Sigmoid colon (tissue), 4 donors: Measurements from ENCODE around the gene RBKS.

Experiments
- POLR2A ChIP-seq, 2 donors: fragments of 450-650 bp; IDR thresholded peaks; one replicate each; pipeline ENCODE4 v1.6.1; 2016; ENCODE audit warnings: antibody characterized with exemption in 2 of 2, mild to moderate bottlenecking in 2 of 2, moderate library complexity in 2 of 2
- POLR2AphosphoS5 ChIP-seq, 4 donors: sonication (generic); formaldehyde crosslinking; IDR thresholded peaks; one replicate each; pipeline ENCODE4 v1.6.1; 2017; ENCODE audit warnings: antibody characterized with exemption in 4 of 4
- TF ChIP-seq, protein P1 (sequence below), 4 experiments: fragments of 450-650 bp in 3 of 4; fragments of 200-600 bp in 1 of 4; IDR thresholded peaks; one replicate each; pipeline ENCODE4 v1.5.1; 2016 to 2019; ENCODE audit warnings: antibody characterized with exemption in 4 of 4, mild to moderate bottlenecking in 3 of 4, moderate library complexity in 2 of 4

- TF ChIP-seq, protein P1, sequence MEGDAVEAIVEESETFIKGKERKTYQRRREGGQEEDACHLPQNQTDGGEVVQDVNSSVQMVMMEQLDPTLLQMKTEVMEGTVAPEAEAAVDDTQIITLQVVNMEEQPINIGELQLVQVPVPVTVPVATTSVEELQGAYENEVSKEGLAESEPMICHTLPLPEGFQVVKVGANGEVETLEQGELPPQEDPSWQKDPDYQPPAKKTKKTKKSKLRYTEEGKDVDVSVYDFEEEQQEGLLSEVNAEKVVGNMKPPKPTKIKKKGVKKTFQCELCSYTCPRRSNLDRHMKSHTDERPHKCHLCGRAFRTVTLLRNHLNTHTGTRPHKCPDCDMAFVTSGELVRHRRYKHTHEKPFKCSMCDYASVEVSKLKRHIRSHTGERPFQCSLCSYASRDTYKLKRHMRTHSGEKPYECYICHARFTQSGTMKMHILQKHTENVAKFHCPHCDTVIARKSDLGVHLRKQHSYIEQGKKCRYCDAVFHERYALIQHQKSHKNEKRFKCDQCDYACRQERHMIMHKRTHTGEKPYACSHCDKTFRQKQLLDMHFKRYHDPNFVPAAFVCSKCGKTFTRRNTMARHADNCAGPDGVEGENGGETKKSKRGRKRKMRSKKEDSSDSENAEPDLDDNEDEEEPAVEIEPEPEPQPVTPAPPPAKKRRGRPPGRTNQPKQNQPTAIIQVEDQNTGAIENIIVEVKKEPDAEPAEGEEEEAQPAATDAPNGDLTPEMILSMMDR (IDR thresholded peaks at IDR 0.05) = no peak
- TF ChIP-seq POLR2AphosphoS5 (IDR thresholded peaks at IDR 0.05) (no peak), POLR2A (IDR thresholded peaks at IDR 0.05) (no peak)
Measured at GRCh38 chr2:27857417-27858172, 32.6 kb downstream of the RBKS start.
